BE2C (cell line): Measurements from ENCODE around the gene GTPBP6.
A peak's percentile ranks its signal among the peaks of the same experiment; 100 is the strongest.
"Not testable (repeated sequence)": the region's sequence is repeated elsewhere in the genome, so short reads cannot be mapped to it uniquely, and the experiment has no call there.

ENCODE experiments used
- DNase-seq: peaks from one replicate; pipeline ENCODE4 v3.0.0-alpha.2; 2020
- H3K27me3 ChIP-seq: fragments of 250-450 bp; sonication (Bioruptor Pico); 2 replicates; pipeline ENCODE4 v1.5.1; 2020; ENCODE audit warnings: mild to moderate bottlenecking
- H3K36me3 ChIP-seq: fragments of 250-450 bp; sonication (Bioruptor Pico); 2 replicates; pipeline ENCODE4 v1.5.1; 2020; ENCODE audit warnings: mild to moderate bottlenecking
- H3K4me1 ChIP-seq: fragments of 250-450 bp; sonication (Bioruptor Pico); 2 replicates; pipeline ENCODE4 v1.5.1; 2020
- H3K4me3 ChIP-seq: 2 replicates; pipeline ENCODE4 v1.5.1; 2011; ENCODE audit warnings: low read depth, low read length
- H3K9me3 ChIP-seq: fragments of 250-450 bp; sonication (Bioruptor Pico); 2 replicates; pipeline ENCODE4 v1.5.1; 2020
- CTCF ChIP-seq: IDR thresholded peaks from 2 replicates; pipeline ENCODE4 v1.5.1; 2012; ENCODE audit warnings: mild to moderate bottlenecking, low read depth, low read length

The GTPBP6 gene

GRCh38 chrX:330726-331150, 12.1 kb upstream of the GTPBP6 start:
- TF ChIP-seq CTCF, result no peak
- Histone ChIP-seq H3K4me3 (0 out of 2 replicates have a peak overlapping the region, but pooled peaks have one; percentile 24), H3K4me1 (no peaks in the 10 kb centered on the region), H3K27me3 (no peaks in the 10 kb centered on the region), H3K36me3 (no peaks in the 10 kb centered on the region), H3K9me3 (no peaks in the 10 kb centered on the region)
- no peak for DNase-seq

- H3K36me3 ChIP-seq, H3K27me3 ChIP-seq, H3K4me1 ChIP-seq, H3K4me3 ChIP-seq, DNase-seq, H3K9me3 ChIP-seq: not testable (repeated sequence)
Observed at GRCh38 chrX:330141-330725, 11.6 kb upstream of the GTPBP6 start.

GRCh38 chrX:329291-329910, 10.8 kb upstream of the GTPBP6 start:
- H3K36me3 ChIP-seq, result no peaks in the 10 kb centered on the region
- H3K9me3 ChIP-seq, result no peaks in the 10 kb centered on the region
- no peak for DNase-seq
- no peaks in the 10 kb centered on the region for H3K27me3 ChIP-seq
- no peak overlapping the region for H3K4me3 ChIP-seq
- no peak for TF ChIP-seq CTCF
- no peaks in the 10 kb centered on the region for H3K4me1 ChIP-seq

GRCh38 chrX:327660-328126, 9.1 kb upstream of the GTPBP6 start:
- TF ChIP-seq CTCF, result no peak
- no peaks in the 10 kb centered on the region for H3K36me3 ChIP-seq
- no peaks in the 10 kb centered on the region for H3K9me3 ChIP-seq
- no peaks in the 10 kb centered on the region for H3K4me1 ChIP-seq
- no peak overlapping the region for H3K4me3 ChIP-seq
- DNase-seq, result no peak
- no peaks in the 10 kb centered on the region for H3K27me3 ChIP-seq

- not testable (repeated sequence) for H3K9me3 ChIP-seq, H3K4me1 ChIP-seq, DNase-seq, H3K27me3 ChIP-seq, H3K36me3 ChIP-seq, H3K4me3 ChIP-seq
Observed at GRCh38 chrX:324664-325063, 6.1 kb upstream of the GTPBP6 start.

- H3K4me3 ChIP-seq, result no peak overlapping the region
- DNase-seq, result peak; percentile 57
- H3K27me3 ChIP-seq, result no peaks in the 10 kb centered on the region
- no peaks in the 10 kb centered on the region for H3K9me3 ChIP-seq
- peak; percentile 22; the same call in 1 of the 2 replicates for TF ChIP-seq CTCF
- no peaks in the 10 kb centered on the region for H3K36me3 ChIP-seq
- H3K4me1 ChIP-seq, result no peaks in the 10 kb centered on the region
Observed at GRCh38 chrX:323721-324628, 5.4 kb upstream of the GTPBP6 start.
